GM12801 (cell line): Measurements from ENCODE around the gene CNTN6.

Source experiments
- CTCF ChIP-seq: IDR thresholded peaks from one replicate; pipeline ENCODE4 v1.5.1; 2011; ENCODE audit warnings: control low read depth; ENCODE audit not compliant: insufficient read length; ENCODE audit errors: extremely low read depth

Gene CNTN6

GRCh38 chr3:1287815-1288214 lies 195.0 kb downstream of the CNTN6 start:
- no peak for TF ChIP-seq CTCF

GRCh38 chr3:1288805-1289494 lies 196.1 kb downstream of the CNTN6 start:
- no peak for TF ChIP-seq CTCF

- no peak for TF ChIP-seq CTCF
Observed at GRCh38 chr3:1292571-1293071, 199.8 kb downstream of the CNTN6 start.

GRCh38 chr3:1294586-1294985 lies 201.8 kb downstream of the CNTN6 start:
- no peak for TF ChIP-seq CTCF

- TF ChIP-seq CTCF: no peak
Observed at GRCh38 chr3:1318296-1319005, 225.6 kb downstream of the CNTN6 start.

- TF ChIP-seq CTCF: no peak
Observed at GRCh38 chr3:1326546-1326945, 233.7 kb downstream of the CNTN6 start.

- no peak for TF ChIP-seq CTCF
Observed at GRCh38 chr3:1330107-1330506, 237.3 kb downstream of the CNTN6 start.
